Measurements from ENCODE around the gene SLC8A3. TPM values are rescaled to one million over a fixed set of nuclear protein-coding genes. Genes with fewer than 3 reads are reported as not detected.

The SLC8A3 gene
- polyA plus RNA-seq, 1 donor = 0.42 TPM

DNA sequence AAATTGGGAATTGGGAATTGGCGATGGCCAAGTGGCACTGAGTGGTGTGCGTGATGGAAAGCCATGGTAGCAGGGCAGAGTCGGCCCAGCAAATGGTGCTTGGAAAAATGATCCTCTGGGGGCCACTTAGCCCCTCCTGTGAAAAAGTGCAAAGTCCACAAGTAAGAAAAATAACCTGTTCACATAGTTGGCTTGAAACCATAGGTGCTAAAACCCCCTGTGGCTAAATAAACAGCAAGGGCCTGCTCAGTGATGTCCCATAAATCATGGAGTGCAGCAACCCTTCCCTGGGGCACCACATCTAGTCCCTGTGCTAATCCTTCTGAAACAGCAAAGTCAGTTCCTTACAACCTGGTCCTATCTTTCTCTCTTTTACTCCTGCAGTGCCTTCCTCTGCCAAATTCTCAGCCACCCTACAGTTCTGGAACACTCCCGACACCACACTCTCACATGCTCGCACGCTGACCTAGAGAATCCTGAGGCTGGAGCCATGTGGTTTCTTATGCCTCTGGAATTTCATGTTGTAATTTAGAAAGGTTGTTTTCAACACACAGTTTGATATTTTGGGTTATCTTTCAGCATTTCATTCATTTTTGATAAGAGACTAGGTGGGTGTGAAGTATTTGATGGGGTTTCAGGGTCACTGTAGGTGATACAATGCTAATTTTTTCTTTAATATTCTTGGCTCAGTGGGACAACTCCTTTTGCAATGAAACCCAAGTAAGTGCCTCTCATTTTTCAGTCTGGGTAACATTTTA, 186.0 kb downstream of the SLC8A3 start:
- Histone ChIP-seq H3K4me1 (ENCODE audit: control insufficient read depth, insufficient read depth, low read length) (peaks cover 16% of the 10 kb centered on the region), H3K27ac (ENCODE audit: low read length) (no peak overlapping the region), H3K27me3 (ENCODE audit: control insufficient read depth, insufficient read depth, low read length) (no peaks in the 10 kb centered on the region), H3K4me3 (ENCODE audit: low read length) (no peak overlapping the region), H3K36me3 (ENCODE audit: control insufficient read depth, insufficient read depth, low read length) (no peaks in the 10 kb centered on the region), H3K9me3 (ENCODE audit: control insufficient read depth, low read depth, low read length) (no peaks in the 10 kb centered on the region)
- 40% methylated on average over 1 of the region's 6 CpGs for WGBS (ENCODE audit: insufficient coverage, low lambda C conversion rate)
- no peak for DNase-seq

- H3K4me1 ChIP-seq (ENCODE audit: control insufficient read depth, insufficient read depth, low read length) = peaks cover 11% of the 10 kb centered on the region
- DNase-seq = no peak
- H3K36me3 ChIP-seq (ENCODE audit: control insufficient read depth, insufficient read depth, low read length) = no peaks in the 10 kb centered on the region
- 100% methylated on average over 1 of the region's 7 CpGs for WGBS (ENCODE audit: insufficient coverage, low lambda C conversion rate)
- H3K27ac ChIP-seq (ENCODE audit: low read length) = no peak overlapping the region
- H3K9me3 ChIP-seq (ENCODE audit: control insufficient read depth, low read depth, low read length) = no peaks in the 10 kb centered on the region
- no peaks in the 10 kb centered on the region for H3K27me3 ChIP-seq (ENCODE audit: control insufficient read depth, insufficient read depth, low read length)
- no peak overlapping the region for H3K4me3 ChIP-seq (ENCODE audit: low read length)
These were observed 188.2 kb downstream of the SLC8A3 start for GRCh38 chr14:70000601-70001000.

DNA sequence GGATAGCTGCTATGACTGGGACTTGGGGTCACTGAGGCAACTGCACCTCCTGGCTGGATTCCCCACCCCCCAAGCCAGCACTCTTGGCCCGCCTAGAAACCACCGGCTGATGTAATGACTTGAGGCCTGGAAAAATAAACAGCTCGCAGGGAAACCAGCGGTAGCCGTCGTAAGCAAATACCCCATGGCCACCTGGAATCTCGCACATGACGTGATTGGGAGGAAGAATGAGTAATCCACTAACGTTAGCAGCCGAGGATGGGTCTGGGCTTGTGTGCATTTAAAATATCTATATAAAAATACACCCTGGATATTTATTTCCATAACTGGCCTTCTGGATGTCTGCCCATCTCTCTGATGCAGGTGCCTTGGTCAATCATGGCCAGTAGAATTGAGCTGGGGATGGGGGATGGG, 189.5 kb downstream of the SLC8A3 start:
- no peak overlapping the region for H3K27ac ChIP-seq (ENCODE audit: low read length)
- H3K36me3 ChIP-seq (ENCODE audit: control insufficient read depth, insufficient read depth, low read length) = no peaks in the 10 kb centered on the region
- peak in 1 of 2 donors; percentile 47 for DNase-seq
- no peaks in the 10 kb centered on the region for H3K27me3 ChIP-seq (ENCODE audit: control insufficient read depth, insufficient read depth, low read length)
- WGBS (ENCODE audit: insufficient coverage, low lambda C conversion rate) = 47% methylated on average over 2 of the region's 10 CpGs
- H3K4me1 ChIP-seq (ENCODE audit: control insufficient read depth, insufficient read depth, low read length) = peaks cover 4% of the 10 kb centered on the region
- no peak overlapping the region for H3K4me3 ChIP-seq (ENCODE audit: low read length)
- H3K9me3 ChIP-seq (ENCODE audit: control insufficient read depth, low read depth, low read length) = no peaks in the 10 kb centered on the region

DNA sequence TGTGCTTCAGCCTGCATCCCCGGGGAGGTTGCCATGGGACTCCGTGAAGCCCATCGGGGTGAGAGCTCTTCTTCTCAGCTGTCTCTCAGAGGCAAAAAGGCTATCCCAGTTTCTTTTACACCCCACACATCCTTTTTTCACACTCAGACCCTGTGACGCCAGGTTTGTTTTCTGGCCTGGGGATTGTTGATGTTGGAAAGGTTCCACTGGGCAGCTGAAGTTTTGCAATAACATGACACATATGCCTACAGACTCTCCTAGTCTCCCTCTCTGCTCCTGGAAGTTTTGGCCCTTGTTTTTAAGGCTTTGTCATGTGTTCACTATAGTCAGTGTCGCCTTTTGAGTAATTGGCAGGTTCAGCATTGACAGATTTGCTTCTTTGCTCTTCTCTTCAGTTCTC, 190.9 kb downstream of the SLC8A3 start:
- H3K36me3 ChIP-seq (ENCODE audit: control insufficient read depth, insufficient read depth, low read length) = no peaks in the 10 kb centered on the region
- H3K27me3 ChIP-seq (ENCODE audit: control insufficient read depth, insufficient read depth, low read length) = no peaks in the 10 kb centered on the region
- peaks cover 4% of the 10 kb centered on the region for H3K4me1 ChIP-seq (ENCODE audit: control insufficient read depth, insufficient read depth, low read length)
- DNase-seq = no peak
- H3K4me3 ChIP-seq (ENCODE audit: low read length) = no peak overlapping the region
- H3K27ac ChIP-seq (ENCODE audit: low read length) = no peak overlapping the region
- WGBS (ENCODE audit: insufficient coverage, low lambda C conversion rate) = no CpG with 5 or more reads among the region's 5 CpGs
- no peaks in the 10 kb centered on the region for H3K9me3 ChIP-seq (ENCODE audit: control insufficient read depth, low read depth, low read length)

DNA sequence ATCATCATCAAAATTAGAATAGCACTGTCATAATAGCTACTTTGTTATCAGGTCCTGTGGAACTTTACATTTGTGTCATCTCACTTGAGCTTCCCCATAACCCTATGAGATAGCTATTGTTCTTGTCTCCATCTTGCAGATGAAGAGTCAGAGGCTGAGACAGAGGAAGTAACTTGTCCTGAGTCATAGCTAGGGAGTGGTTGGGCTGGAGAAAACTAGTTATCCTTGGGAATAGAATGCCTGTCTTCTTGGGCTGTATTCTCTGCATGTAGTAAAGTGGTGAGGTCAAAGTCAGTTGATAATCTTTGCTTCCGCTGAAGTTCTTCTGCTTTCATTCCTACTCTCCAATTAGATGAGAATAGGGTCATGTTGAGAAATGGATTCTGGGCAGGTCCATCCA, 192.5 kb downstream of the SLC8A3 start:
- Histone ChIP-seq H3K4me3 (ENCODE audit: low read length) (no peak overlapping the region), H3K36me3 (ENCODE audit: control insufficient read depth, insufficient read depth, low read length) (no peaks in the 10 kb centered on the region), H3K9me3 (ENCODE audit: control insufficient read depth, low read depth, low read length) (no peaks in the 10 kb centered on the region), H3K4me1 (ENCODE audit: control insufficient read depth, insufficient read depth, low read length) (peaks cover 4% of the 10 kb centered on the region), H3K27me3 (ENCODE audit: control insufficient read depth, insufficient read depth, low read length) (no peaks in the 10 kb centered on the region), H3K27ac (ENCODE audit: low read length) (peak overlapping the region; percentile 30)
- DNase-seq = peak; percentile 67 to 76
- no CpG with 5 or more reads among the region's 1 CpG for WGBS (ENCODE audit: insufficient coverage, low lambda C conversion rate)

Other genes starting within 250 kb of the SLC8A3 start
- gene COX16, start 170.7 kb upstream of the SLC8A3 start, polyA plus RNA-seq = 63.5 TPM
- gene SYNJ2BP, start 228.1 kb upstream of the SLC8A3 start, polyA plus RNA-seq = 42.5 TPM

All from large intestine (tissue), 3 donors.